Kidney (tissue), 14 donors: Measurements from ENCODE around the gene TIAM2. TPM values are rescaled to one million over a fixed set of nuclear protein-coding genes. Genes with fewer than 3 reads are reported as not detected.

Source experiments
- DNase-seq, 5 donors: peaks; one replicate each; pipeline ENCODE4 v3.0.0-alpha.2; 2013 to 2020
- FAIRE-seq: peaks from 2 replicates; lab custom pipeline; 2012; peaks lifted over from hg19 to GRCh38; lab: Jason Lieb, UNC
- H3K27ac ChIP-seq, 2 donors: one replicate each; pipeline ENCODE4 v1.7.0; 2013; ENCODE audit warnings: low read depth in 2 of 2, low read length in 2 of 2, inconsistent platforms in 1 of 2
- H3K27me3 ChIP-seq: one replicate; pipeline ENCODE4 v1.7.1; 2013; ENCODE audit warnings: low read length, inconsistent platforms; ENCODE audit not compliant: control insufficient read depth, insufficient read depth
- H3K36me3 ChIP-seq, 3 donors: one replicate each; pipeline versions ENCODE4 v1.7.0 to v1.7.1; 2013; ENCODE audit warnings: low read length in 3 of 3, control low read depth in 1 of 3, inconsistent platforms in 1 of 3; ENCODE audit not compliant: insufficient read depth in 3 of 3, control insufficient read depth in 2 of 3
- H3K4me1 ChIP-seq, 3 donors: one replicate each; pipeline versions ENCODE4 v1.7.0 to v1.7.1; 2013; ENCODE audit warnings: low read length in 3 of 3, inconsistent platforms in 1 of 3, low read depth in 1 of 3; ENCODE audit not compliant: control insufficient read depth in 2 of 3, insufficient read depth in 2 of 3
- H3K4me3 ChIP-seq, 3 donors: one replicate each; pipeline versions ENCODE4 v1.7.0 to v1.8.1; 2013; ENCODE audit warnings: low read length in 3 of 3, control low read depth in 1 of 3, inconsistent platforms in 1 of 3
- H3K9ac ChIP-seq, 3 donors: one replicate each; pipeline versions ENCODE4 v1.7.0 to v1.7.1; 2013; ENCODE audit warnings: low read length in 3 of 3, control low read depth in 1 of 3, inconsistent platforms in 1 of 3
- H3K9me3 ChIP-seq, 3 donors: one replicate each; pipeline versions ENCODE4 v1.7.0 to v1.7.1; 2013; ENCODE audit warnings: low read length in 3 of 3, control low read depth in 1 of 3, inconsistent platforms in 1 of 3; ENCODE audit not compliant: control insufficient read depth in 2 of 3, insufficient read depth in 1 of 3
- CTCF ChIP-seq: IDR thresholded peaks from 3 replicates; pipeline ENCODE4 v1.5.1; 2012; ENCODE audit warnings: mild to moderate bottlenecking, moderate library complexity, borderline replicate concordance; ENCODE audit not compliant: insufficient read depth; ENCODE audit errors: extremely low read depth
- intact Hi-C: fragments of 100-400 bp; cut with DNase I; formaldehyde crosslinking; loops from one replicate; pipeline ENCODE4 v1.11.1; 2022
- polyA plus RNA-seq: library from polyadenylated mRNA; stranded (reverse); fragments of 350-450 nt; fragmentation: Illumina TruSeq; extraction: RNeasy Lipid Tissue Mini Kit (QIAGEN cat#74804); gene quantifications from one replicate; pipeline ENCODE4 v1.2.3, GENCODE V29; 2014; ENCODE audit warnings: low read depth, low replicate concordance; ENCODE audit not compliant: insufficient read depth
- total RNA-seq: library from RNA; stranded (reverse); fragmentation: NEBNext Ultra II Directional; extraction: Animal tissue kit (Norgen Biotek cat#: 25700); gene quantifications from one replicate; pipeline ENCODE4 v1.2.1, GENCODE V29; 2021
- donor health status: control.
- donor health status: control.
- donor health status: control.
- donor health status: control.
- donor health status: control.
- donor health status: DM: yes; HTN: yes; CAD: no.
- donor health status: Normal renal cell carcinoma (clear cell type).

TIAM2 gene
- total and polyA plus RNA-seq, 2 donors from 2014 or later = 6.8 to 7.6 TPM

GRCh38 chr6:155143029-155143577, 148.0 kb downstream of the TIAM2 start:
- H3K27me3 ChIP-seq = no peaks in the 10 kb centered on the region
- H3K27ac ChIP-seq = no peak overlapping the region
- H3K9me3 ChIP-seq = no peaks in the 10 kb centered on the region
- peak overlapping the region in 1 of 3 donors; percentile 29 for H3K4me3 ChIP-seq
- TF ChIP-seq CTCF = no peak
- H3K9ac ChIP-seq = peak overlapping the region in 1 of 3 donors; percentile 39
- H3K36me3 ChIP-seq = no peaks in the 10 kb centered on the region
- FAIRE-seq (no peak), DNase-seq (no peak)
- intact Hi-C loops = no loop called here
- no peaks in the 10 kb centered on the region for H3K4me1 ChIP-seq

- no peak for TF ChIP-seq CTCF
- intact Hi-C loops = no loop called here
- Histone ChIP-seq H3K27ac (no peak overlapping the region), H3K36me3 (no peaks in the 10 kb centered on the region), H3K4me3 (no peak overlapping the region), H3K9ac (peak overlapping the region in 1 of 3 donors; percentile 39), H3K4me1 (no peaks in the 10 kb centered on the region), H3K9me3 (no peaks in the 10 kb centered on the region), H3K27me3 (no peaks in the 10 kb centered on the region)
- DNase-seq (no peak), FAIRE-seq (no peak)
These were observed 148.5 kb downstream of the TIAM2 start for GRCh38 chr6:155143578-155144106.

- Histone ChIP-seq H3K9me3 (no peaks in the 10 kb centered on the region), H3K4me1 (no peaks in the 10 kb centered on the region), H3K9ac (no peak overlapping the region), H3K27ac (no peak overlapping the region), H3K36me3 (no peaks in the 10 kb centered on the region), H3K4me3 (no peak overlapping the region), H3K27me3 (no peaks in the 10 kb centered on the region)
- DNase-seq = no peak
- intact Hi-C loops = no loop called here
- FAIRE-seq = no peak
- TF ChIP-seq CTCF = no peak
These were observed 151.1 kb downstream of the TIAM2 start for GRCh38 chr6:155146205-155146604.
